Thoracic aorta (tissue), 2 donors: Measurements from ENCODE around the gene NAA38. TPM values are rescaled to one million over a fixed set of nuclear protein-coding genes. Genes with fewer than 3 reads are reported as not detected.

Experiments
- ATAC-seq: fragments of 150-250 bp; one replicate; pipeline ENCODE4 v1.8.0; 2017; ENCODE audit warnings: low read depth; ENCODE audit not compliant: insufficient number of reproducible peaks, low FRiP score
- DNase-seq: peaks from one replicate; pipeline ENCODE4 v3.0.0-alpha.2; 2020; ENCODE audit warnings: low spot score
- H3K27ac ChIP-seq, 2 donors: fragments of 200-600 bp; sonication (generic); 1 replicate in 1 of 2; 2 replicates in 1 of 2; pipeline ENCODE4 v1.5.1; 2016; ENCODE audit warnings: mild to moderate bottlenecking in 2 of 2, moderate library complexity in 2 of 2
- H3K27me3 ChIP-seq: fragments of 200-600 bp; sonication (generic); replicated peaks from 2 replicates; pipeline ENCODE4 v1.6.0; 2016; ENCODE audit warnings: mild to moderate bottlenecking; ENCODE audit not compliant: insufficient read depth
- H3K36me3 ChIP-seq: fragments of 200-600 bp; sonication (generic); one replicate; pipeline ENCODE4 v1.5.1; 2016
- H3K4me1 ChIP-seq, 2 donors: fragments of 200-600 bp; sonication (generic); 1 replicate in 1 of 2; 2 replicates in 1 of 2; pipeline versions ENCODE4 v1.5.1 to v1.6.0; 2016; ENCODE audit warnings: low read depth in 2 of 2, mild to moderate bottlenecking in 1 of 2; ENCODE audit not compliant: control insufficient read depth in 1 of 2
- H3K4me3 ChIP-seq: fragments of 200-600 bp; sonication (generic); 2 replicates; pipeline ENCODE4 v1.5.1; 2016; ENCODE audit warnings: mild to moderate bottlenecking
- H3K9me3 ChIP-seq: fragments of 200-600 bp; sonication (generic); 2 replicates; pipeline ENCODE4 v1.5.1; 2016
- CTCF ChIP-seq: fragments of 200-600 bp; sonication (generic); IDR thresholded peaks from one replicate; pipeline ENCODE4 v1.5.1; 2019; ENCODE audit warnings: antibody characterized with exemption
- total RNA-seq, 2 donors: library from RNA; depleted of rRNA; stranded (reverse); fragments of >200 nt; gene quantifications; one replicate each; pipeline versions ENCODE4 v1.1.0 to v1.2.3, GENCODE V29; 2016

The NAA38 gene
- total RNA-seq: 10 to 100 TPM; 49.5 to 62.7 TPM

GRCh38 chr17:7856811-7857712 is at the start of gene NAA38:
NAA38 (minus strand) TSS chr17:7857559; CDS start chr17:7857463, 96 bp downstream.
- Histone ChIP-seq H3K9me3 (no peaks in the 10 kb centered on the region), H3K4me3 (peak within 1 kb of the TSS; percentile 75), H3K27ac (peak within 1 kb of the TSS; percentile 80 to 85), H3K4me1 (peaks cover 21 to 32% of the 10 kb centered on the region in 2 donors), H3K36me3 (peaks cover 7% of the 10 kb centered on the region), H3K27me3 (no peaks in the 10 kb centered on the region)
- TF ChIP-seq CTCF: peak; percentile 27
- DNase-seq (peak; percentile 95), ATAC-seq (peak; percentile 96)

GRCh38 chr17:7903154-7904103 is 46.1 kb upstream of the NAA38 start:
- ATAC-seq (no peak), DNase-seq (no peak)
- H3K4me3 ChIP-seq: no peak overlapping the region
- no peak overlapping the region for H3K27ac ChIP-seq
- H3K9me3 ChIP-seq: no peaks in the 10 kb centered on the region
- H3K36me3 ChIP-seq: peaks cover 86% of the 10 kb centered on the region
- no peaks in the 10 kb centered on the region for H3K27me3 ChIP-seq
- no peak for TF ChIP-seq CTCF
- H3K4me1 ChIP-seq: no peaks in the 10 kb centered on the region

- DNase-seq (no peak), ATAC-seq (no peak)
- Histone ChIP-seq H3K27me3 (no peaks in the 10 kb centered on the region), H3K36me3 (peaks cover 70% of the 10 kb centered on the region), H3K4me1 (no peaks in the 10 kb centered on the region), H3K27ac (no peak overlapping the region), H3K4me3 (no peak overlapping the region), H3K9me3 (no peaks in the 10 kb centered on the region)
- TF ChIP-seq CTCF: no peak
Observed at GRCh38 chr17:7897773-7898172, 40.4 kb upstream of the NAA38 start.

- no peak for DNase-seq
- H3K27ac ChIP-seq: no peak overlapping the region
- H3K4me3 ChIP-seq: no peak overlapping the region
- no peaks in the 10 kb centered on the region for H3K27me3 ChIP-seq
- H3K4me1 ChIP-seq: no peaks in the 10 kb centered on the region
- H3K9me3 ChIP-seq: no peaks in the 10 kb centered on the region
- no peak for ATAC-seq
- TF ChIP-seq CTCF: no peak
- peaks cover 65% of the 10 kb centered on the region for H3K36me3 ChIP-seq
Observed at GRCh38 chr17:7897090-7897489, 39.7 kb upstream of the NAA38 start.

GRCh38 chr17:7894866-7895265 is 37.5 kb upstream of the NAA38 start:
- Histone ChIP-seq H3K9me3 (no peaks in the 10 kb centered on the region), H3K4me1 (peaks cover 0 to 3% of the 10 kb centered on the region in 2 donors), H3K27ac (no peak overlapping the region), H3K27me3 (no peaks in the 10 kb centered on the region), H3K4me3 (no peak overlapping the region), H3K36me3 (peaks cover 64% of the 10 kb centered on the region)
- ATAC-seq (no peak), DNase-seq (no peak)
- TF ChIP-seq CTCF: no peak
